ENCODE data around the gene PDCD1.

The PDCD1 gene

GRCh38 chr2:241834527-241835210, 24.0 kb downstream of the PDCD1 start:
- TF ChIP-seq CTCF (IDR thresholded peaks at IDR 0.05): no peak

GRCh38 chr2:241833101-241833663, 25.5 kb downstream of the PDCD1 start:
- no peak for TF ChIP-seq CTCF (IDR thresholded peaks at IDR 0.05)

GRCh38 chr2:241827394-241827793, 31.3 kb downstream of the PDCD1 start:
- no peak for TF ChIP-seq CTCF (IDR thresholded peaks at IDR 0.05)

- TF ChIP-seq CTCF (IDR thresholded peaks at IDR 0.05): no peak
Measured at GRCh38 chr2:241822264-241822623, 36.5 kb downstream of the PDCD1 start.

GRCh38 chr2:241821460-241822263, 37.0 kb downstream of the PDCD1 start:
- no peak for TF ChIP-seq CTCF (IDR thresholded peaks at IDR 0.05)

- TF ChIP-seq CTCF (IDR thresholded peaks at IDR 0.05): no peak
Measured at GRCh38 chr2:241820625-241821384, 37.9 kb downstream of the PDCD1 start.

GRCh38 chr2:241818943-241819270, 39.8 kb downstream of the PDCD1 start:
- TF ChIP-seq CTCF (IDR thresholded peaks at IDR 0.05): no peak
